ENCODE data around the gene DGKH. TPM values are rescaled to one million over a fixed set of nuclear protein-coding genes. Genes with fewer than 3 reads are reported as not detected.
A peak's percentile ranks its signal among the peaks of the same experiment; 100 is the strongest.

The DGKH gene
- total and polyA plus RNA-seq, 9 of the 15 experiments (the other 6 are each of a cell fraction or from before 2014, with no cell fraction given) = 0.38 to 4.4 (median 3.1) TPM

DNA sequence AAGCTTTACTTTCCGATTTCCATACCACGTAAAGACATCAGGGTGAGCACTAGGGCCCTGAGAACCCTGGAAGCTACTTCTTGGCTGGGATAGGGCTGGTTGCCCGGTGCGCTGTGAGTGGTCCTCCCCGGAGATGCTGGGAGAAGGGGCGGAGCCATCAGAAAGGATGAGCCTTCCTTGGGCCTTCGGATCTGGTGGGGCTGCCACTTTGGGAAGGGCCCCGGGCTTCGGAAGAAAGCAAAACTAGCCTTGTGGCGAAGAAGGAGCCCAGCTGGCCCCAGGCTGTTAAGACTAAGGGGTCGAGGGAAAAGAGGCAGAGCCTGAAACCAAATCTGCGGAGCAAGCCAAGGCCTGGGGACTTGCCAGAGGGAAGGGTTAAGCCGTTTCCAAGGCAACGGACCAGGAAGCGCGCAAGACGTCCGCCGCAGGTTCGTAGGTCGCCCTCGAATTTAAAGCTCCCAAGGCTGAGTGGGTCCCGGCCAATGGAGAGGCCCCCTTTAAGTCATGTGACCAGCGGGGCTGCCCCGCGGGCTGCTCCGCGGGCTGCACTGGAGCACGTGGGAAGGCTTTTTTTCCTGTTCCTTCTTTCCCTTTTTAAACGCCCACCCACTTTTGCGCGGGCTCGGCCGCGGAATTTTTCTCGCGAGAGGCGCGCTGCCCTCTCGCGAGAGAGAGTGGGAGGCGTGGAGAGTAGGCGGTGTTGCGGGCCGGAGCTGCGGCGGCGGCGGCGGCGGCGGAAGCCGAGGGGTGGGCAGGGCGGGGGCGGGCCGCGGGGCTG lies 223.1 kb downstream of the DGKH start (continued):
- TF ChIP-seq, protein P1, sequence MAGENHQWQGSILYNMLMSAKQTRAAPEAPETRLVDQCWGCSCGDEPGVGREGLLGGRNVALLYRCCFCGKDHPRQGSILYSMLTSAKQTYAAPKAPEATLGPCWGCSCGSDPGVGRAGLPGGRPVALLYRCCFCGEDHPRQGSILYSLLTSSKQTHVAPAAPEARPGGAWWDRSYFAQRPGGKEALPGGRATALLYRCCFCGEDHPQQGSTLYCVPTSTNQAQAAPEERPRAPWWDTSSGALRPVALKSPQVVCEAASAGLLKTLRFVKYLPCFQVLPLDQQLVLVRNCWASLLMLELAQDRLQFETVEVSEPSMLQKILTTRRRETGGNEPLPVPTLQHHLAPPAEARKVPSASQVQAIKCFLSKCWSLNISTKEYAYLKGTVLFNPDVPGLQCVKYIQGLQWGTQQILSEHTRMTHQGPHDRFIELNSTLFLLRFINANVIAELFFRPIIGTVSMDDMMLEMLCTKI (IDR thresholded peaks at IDR 0.05; ENCODE audit: partially characterized antibody) = no peak
- TF ChIP-seq POLR3G (IDR thresholded peaks at IDR 0.05; ENCODE audit: extremely low read depth, insufficient read length, insufficient replicate concordance) (no peak), RAD51 (IDR thresholded peaks at IDR 0.05; ENCODE audit: borderline replicate concordance, low read depth) (peak; percentile 95), HDAC2 (IDR thresholded peaks at IDR 0.05) (0 out of 2 replicates have a peak, but pooled peaks have one; percentile 33), KAT2B (IDR thresholded peaks at IDR 0.05; ENCODE audit: low read depth, low read length) (no peak), MAZ (CRISPR knock-in tag; conservative IDR thresholded peaks at IDR 0.05 in 1 of 2, IDR thresholded peaks at IDR 0.05 in 1 of 2) (peak in 1 of 2 experiments; percentile 71; a peak in 1 of 4 replicates), SMAD4 (CRISPR knock-in tag; conservative IDR thresholded peaks at IDR 0.05) (peak; percentile 55; the same call in 1 of the 2 replicates), JUN (IDR thresholded peaks at IDR 0.05; ENCODE audit: borderline replicate concordance, low read depth, low read length) (peak; percentile 51; the same call in 1 of the 2 replicates), JUN (CRISPR knock-in tag; IDR thresholded peaks at IDR 0.05; ENCODE audit: borderline replicate concordance) (no peak), CBX3 (IDR thresholded peaks at IDR 0.05; ENCODE audit: borderline replicate concordance in 1 of 2, low read length in 2 of 2) (peak in 1 of 2 experiments; percentile 87; a peak in 1 of 3 replicates), NR2C1 (IDR thresholded peaks at IDR 0.05) (peak; percentile 64), NR2C1 (tag; IDR thresholded peaks at IDR 0.05) (peak; percentile 71), RBBP5 (IDR thresholded peaks at IDR 0.05; ENCODE audit: borderline replicate concordance, insufficient read depth, low read length, poor library complexity, severe bottlenecking) (no peak)
- TF ChIP-seq, protein P2, sequence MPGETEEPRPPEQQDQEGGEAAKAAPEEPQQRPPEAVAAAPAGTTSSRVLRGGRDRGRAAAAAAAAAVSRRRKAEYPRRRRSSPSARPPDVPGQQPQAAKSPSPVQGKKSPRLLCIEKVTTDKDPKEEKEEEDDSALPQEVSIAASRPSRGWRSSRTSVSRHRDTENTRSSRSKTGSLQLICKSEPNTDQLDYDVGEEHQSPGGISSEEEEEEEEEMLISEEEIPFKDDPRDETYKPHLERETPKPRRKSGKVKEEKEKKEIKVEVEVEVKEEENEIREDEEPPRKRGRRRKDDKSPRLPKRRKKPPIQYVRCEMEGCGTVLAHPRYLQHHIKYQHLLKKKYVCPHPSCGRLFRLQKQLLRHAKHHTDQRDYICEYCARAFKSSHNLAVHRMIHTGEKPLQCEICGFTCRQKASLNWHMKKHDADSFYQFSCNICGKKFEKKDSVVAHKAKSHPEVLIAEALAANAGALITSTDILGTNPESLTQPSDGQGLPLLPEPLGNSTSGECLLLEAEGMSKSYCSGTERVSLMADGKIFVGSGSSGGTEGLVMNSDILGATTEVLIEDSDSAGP (CRISPR knock-in tag; IDR thresholded peaks at IDR 0.05) = no peak
- TF ChIP-seq, protein P3, sequence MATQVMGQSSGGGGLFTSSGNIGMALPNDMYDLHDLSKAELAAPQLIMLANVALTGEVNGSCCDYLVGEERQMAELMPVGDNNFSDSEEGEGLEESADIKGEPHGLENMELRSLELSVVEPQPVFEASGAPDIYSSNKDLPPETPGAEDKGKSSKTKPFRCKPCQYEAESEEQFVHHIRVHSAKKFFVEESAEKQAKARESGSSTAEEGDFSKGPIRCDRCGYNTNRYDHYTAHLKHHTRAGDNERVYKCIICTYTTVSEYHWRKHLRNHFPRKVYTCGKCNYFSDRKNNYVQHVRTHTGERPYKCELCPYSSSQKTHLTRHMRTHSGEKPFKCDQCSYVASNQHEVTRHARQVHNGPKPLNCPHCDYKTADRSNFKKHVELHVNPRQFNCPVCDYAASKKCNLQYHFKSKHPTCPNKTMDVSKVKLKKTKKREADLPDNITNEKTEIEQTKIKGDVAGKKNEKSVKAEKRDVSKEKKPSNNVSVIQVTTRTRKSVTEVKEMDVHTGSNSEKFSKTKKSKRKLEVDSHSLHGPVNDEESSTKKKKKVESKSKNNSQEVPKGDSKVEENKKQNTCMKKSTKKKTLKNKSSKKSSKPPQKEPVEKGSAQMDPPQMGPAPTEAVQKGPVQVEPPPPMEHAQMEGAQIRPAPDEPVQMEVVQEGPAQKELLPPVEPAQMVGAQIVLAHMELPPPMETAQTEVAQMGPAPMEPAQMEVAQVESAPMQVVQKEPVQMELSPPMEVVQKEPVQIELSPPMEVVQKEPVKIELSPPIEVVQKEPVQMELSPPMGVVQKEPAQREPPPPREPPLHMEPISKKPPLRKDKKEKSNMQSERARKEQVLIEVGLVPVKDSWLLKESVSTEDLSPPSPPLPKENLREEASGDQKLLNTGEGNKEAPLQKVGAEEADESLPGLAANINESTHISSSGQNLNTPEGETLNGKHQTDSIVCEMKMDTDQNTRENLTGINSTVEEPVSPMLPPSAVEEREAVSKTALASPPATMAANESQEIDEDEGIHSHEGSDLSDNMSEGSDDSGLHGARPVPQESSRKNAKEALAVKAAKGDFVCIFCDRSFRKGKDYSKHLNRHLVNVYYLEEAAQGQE (IDR thresholded peaks at IDR 0.05; ENCODE audit: borderline replicate concordance) = peak; percentile 67
- TF ChIP-seq, protein P3 (CRISPR knock-in tag; IDR thresholded peaks at IDR 0.05; ENCODE audit: low read depth) = no peak

All from K562 (cell line).